ENCODE measurements around the gene ATP1A2. TPM values are rescaled to one million over a fixed set of nuclear protein-coding genes. Genes with fewer than 3 reads are reported as not detected.

The ATP1A2 gene
- total RNA-seq, 1 donor from 2014 or later: 0.49 TPM

- TF ChIP-seq CTCF (IDR thresholded peaks at IDR 0.05; ENCODE audit: unreplicated experiment): no peak
- no peak for DNase-seq (ENCODE audit: low spot score)
- Mint-ChIP-seq H3K36me3 (ENCODE audit: low read depth, unreplicated experiment) (peaks cover 4% of the 10 kb centered on the region), H3K4me3 (ENCODE audit: unreplicated experiment) (no peak overlapping the region), H3K9me3 (ENCODE audit: unreplicated experiment) (no peaks in the 10 kb centered on the region), H3K27ac (ENCODE audit: unreplicated experiment) (no peak overlapping the region), H3K27me3 (ENCODE audit: unreplicated experiment) (peaks cover 14% of the 10 kb centered on the region), H3K4me1 (ENCODE audit: unreplicated experiment) (peaks cover 16% of the 10 kb centered on the region)
These were observed 3.2 kb upstream of the ATP1A2 start for GRCh38 chr1:160112357-160112756.

- Mint-ChIP-seq H3K4me3 (ENCODE audit: unreplicated experiment) (no peak overlapping the region), H3K27me3 (ENCODE audit: unreplicated experiment) (peaks cover 14% of the 10 kb centered on the region), H3K27ac (ENCODE audit: unreplicated experiment) (no peak overlapping the region), H3K4me1 (ENCODE audit: unreplicated experiment) (peaks cover 21% of the 10 kb centered on the region), H3K36me3 (ENCODE audit: low read depth, unreplicated experiment) (peaks cover 4% of the 10 kb centered on the region), H3K9me3 (ENCODE audit: unreplicated experiment) (no peaks in the 10 kb centered on the region)
- no peak for DNase-seq (ENCODE audit: low spot score)
- no peak for TF ChIP-seq CTCF (IDR thresholded peaks at IDR 0.05; ENCODE audit: unreplicated experiment)
These were observed 2.2 kb upstream of the ATP1A2 start for GRCh38 chr1:160113407-160113806.

- no peak for DNase-seq (ENCODE audit: low spot score)
- peaks cover 4% of the 10 kb centered on the region for H3K36me3 Mint-ChIP-seq (ENCODE audit: low read depth, unreplicated experiment)
- peaks cover 17% of the 10 kb centered on the region for H3K4me1 Mint-ChIP-seq (ENCODE audit: unreplicated experiment)
- TF ChIP-seq CTCF (IDR thresholded peaks at IDR 0.05; ENCODE audit: unreplicated experiment): no peak
- no peaks in the 10 kb centered on the region for H3K9me3 Mint-ChIP-seq (ENCODE audit: unreplicated experiment)
- H3K27ac Mint-ChIP-seq (ENCODE audit: unreplicated experiment): no peak overlapping the region
- no peak overlapping the region for H3K4me3 Mint-ChIP-seq (ENCODE audit: unreplicated experiment)
- H3K27me3 Mint-ChIP-seq (ENCODE audit: unreplicated experiment): peaks cover 11% of the 10 kb centered on the region
These were observed 1.5 kb upstream of the ATP1A2 start for GRCh38 chr1:160114085-160114484.

- TF ChIP-seq CTCF (IDR thresholded peaks at IDR 0.05; ENCODE audit: unreplicated experiment): no peak
- Mint-ChIP-seq H3K27ac (ENCODE audit: unreplicated experiment) (no peak overlapping the region), H3K36me3 (ENCODE audit: low read depth, unreplicated experiment) (peaks cover 4% of the 10 kb centered on the region), H3K27me3 (ENCODE audit: unreplicated experiment) (peaks cover 11% of the 10 kb centered on the region), H3K9me3 (ENCODE audit: unreplicated experiment) (no peaks in the 10 kb centered on the region), H3K4me3 (ENCODE audit: unreplicated experiment) (no peak overlapping the region), H3K4me1 (ENCODE audit: unreplicated experiment) (peaks cover 15% of the 10 kb centered on the region)
- DNase-seq (ENCODE audit: low spot score): no peak
These were observed 956 bp downstream of the ATP1A2 start for GRCh38 chr1:160116283-160117147.

GRCh38 chr1:160117300-160117699, 1.7 kb downstream of the ATP1A2 start:
- Mint-ChIP-seq H3K4me3 (ENCODE audit: unreplicated experiment) (no peak overlapping the region), H3K36me3 (ENCODE audit: low read depth, unreplicated experiment) (peaks cover 4% of the 10 kb centered on the region), H3K9me3 (ENCODE audit: unreplicated experiment) (no peaks in the 10 kb centered on the region), H3K4me1 (ENCODE audit: unreplicated experiment) (peaks cover 15% of the 10 kb centered on the region), H3K27me3 (ENCODE audit: unreplicated experiment) (peaks cover 12% of the 10 kb centered on the region), H3K27ac (ENCODE audit: unreplicated experiment) (no peak overlapping the region)
- no peak for TF ChIP-seq CTCF (IDR thresholded peaks at IDR 0.05; ENCODE audit: unreplicated experiment)
- DNase-seq (ENCODE audit: low spot score): no peak

All from endothelial cell (in vitro differentiated cells).